ENCODE data around the gene AGO1. TPM values are rescaled to one million over a fixed set of nuclear protein-coding genes. Genes with fewer than 3 reads are reported as not detected.

Gene AGO1
- total and polyA plus RNA-seq, 10 donors: 2.3 to 38.2 (median 31.0) TPM

DNA sequence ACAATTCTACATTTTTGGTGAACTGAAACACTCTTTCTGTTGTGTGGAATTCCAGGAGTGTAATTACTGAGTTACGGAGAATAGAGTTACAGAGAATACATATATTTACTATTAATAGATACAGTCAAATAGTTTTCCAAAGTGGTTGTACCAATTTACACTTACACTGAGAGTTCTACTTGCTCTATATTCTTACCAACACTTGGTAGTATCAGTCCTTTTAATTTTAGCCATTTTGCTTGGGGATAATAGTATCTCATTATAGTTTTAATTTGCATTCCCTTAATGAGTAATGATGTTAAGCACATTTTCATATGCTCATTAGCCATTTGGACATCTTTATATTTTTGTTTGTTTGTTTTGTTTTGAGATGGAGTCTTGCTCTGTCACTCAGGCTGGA is 46.3 kb upstream of the AGO1 start:
- no peak for DNase-seq
- Histone ChIP-seq H3K4me1 (no peaks in the 10 kb centered on the region), H3K36me3 (peaks cover 2 to 100% (median 84%) of the 10 kb centered on the region in 6 donors), H3K4me3 (no peak overlapping the region), H3K27ac (no peak overlapping the region), H3K27me3 (replicated peaks in 1 of 7) (no peaks in the 10 kb centered on the region), H3K9me3 (peaks cover 0 to 12% (median 0%) of the 10 kb centered on the region in 8 donors)
- TF ChIP-seq POLR2AphosphoS5 (IDR thresholded peaks at IDR 0.05): no peak
- TF ChIP-seq, protein P1, sequence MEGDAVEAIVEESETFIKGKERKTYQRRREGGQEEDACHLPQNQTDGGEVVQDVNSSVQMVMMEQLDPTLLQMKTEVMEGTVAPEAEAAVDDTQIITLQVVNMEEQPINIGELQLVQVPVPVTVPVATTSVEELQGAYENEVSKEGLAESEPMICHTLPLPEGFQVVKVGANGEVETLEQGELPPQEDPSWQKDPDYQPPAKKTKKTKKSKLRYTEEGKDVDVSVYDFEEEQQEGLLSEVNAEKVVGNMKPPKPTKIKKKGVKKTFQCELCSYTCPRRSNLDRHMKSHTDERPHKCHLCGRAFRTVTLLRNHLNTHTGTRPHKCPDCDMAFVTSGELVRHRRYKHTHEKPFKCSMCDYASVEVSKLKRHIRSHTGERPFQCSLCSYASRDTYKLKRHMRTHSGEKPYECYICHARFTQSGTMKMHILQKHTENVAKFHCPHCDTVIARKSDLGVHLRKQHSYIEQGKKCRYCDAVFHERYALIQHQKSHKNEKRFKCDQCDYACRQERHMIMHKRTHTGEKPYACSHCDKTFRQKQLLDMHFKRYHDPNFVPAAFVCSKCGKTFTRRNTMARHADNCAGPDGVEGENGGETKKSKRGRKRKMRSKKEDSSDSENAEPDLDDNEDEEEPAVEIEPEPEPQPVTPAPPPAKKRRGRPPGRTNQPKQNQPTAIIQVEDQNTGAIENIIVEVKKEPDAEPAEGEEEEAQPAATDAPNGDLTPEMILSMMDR (IDR thresholded peaks at IDR 0.05 in 8 of 11, conservative IDR thresholded peaks at IDR 0.05 in 3 of 11): no peak
- TF ChIP-seq POLR2A (IDR thresholded peaks at IDR 0.05): no peak
- intact Hi-C loops (cut with DNase I; ENCODE audit: low total_unique reads): no loop called here
- WGBS, 5 donors: 95 to 98% (median 97%) methylated on average over 1 of the region's 1 CpG

DNA sequence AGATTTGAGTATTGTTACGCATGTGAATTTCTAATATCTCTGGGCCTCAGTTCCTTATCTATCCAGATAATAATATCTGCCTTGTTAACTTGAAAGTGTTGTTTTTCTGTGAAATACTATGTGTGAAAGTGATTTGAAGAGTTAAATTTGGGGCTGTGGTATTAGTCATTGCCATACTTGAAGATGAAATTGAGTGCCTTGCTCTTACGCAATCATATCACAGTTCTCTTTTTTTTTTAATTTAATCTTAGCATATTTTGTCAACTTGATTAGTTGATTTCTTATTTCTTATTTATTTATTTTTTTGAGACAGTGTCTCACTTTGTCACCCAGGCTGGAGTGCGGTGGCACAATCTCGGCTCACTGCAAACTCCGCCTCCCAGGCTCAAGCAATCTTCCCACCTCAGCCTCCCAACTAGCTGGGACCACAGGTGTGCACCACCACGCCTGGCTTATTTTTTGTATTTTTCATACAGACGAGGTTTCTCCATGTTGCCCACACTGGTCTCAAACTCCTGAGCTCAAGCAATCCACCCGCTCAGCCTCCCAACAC is 44.2 kb upstream of the AGO1 start:
- WGBS, 5 donors: 87 to 93% (median 92%) methylated on average over 8 of the region's 8 CpGs

DNA sequence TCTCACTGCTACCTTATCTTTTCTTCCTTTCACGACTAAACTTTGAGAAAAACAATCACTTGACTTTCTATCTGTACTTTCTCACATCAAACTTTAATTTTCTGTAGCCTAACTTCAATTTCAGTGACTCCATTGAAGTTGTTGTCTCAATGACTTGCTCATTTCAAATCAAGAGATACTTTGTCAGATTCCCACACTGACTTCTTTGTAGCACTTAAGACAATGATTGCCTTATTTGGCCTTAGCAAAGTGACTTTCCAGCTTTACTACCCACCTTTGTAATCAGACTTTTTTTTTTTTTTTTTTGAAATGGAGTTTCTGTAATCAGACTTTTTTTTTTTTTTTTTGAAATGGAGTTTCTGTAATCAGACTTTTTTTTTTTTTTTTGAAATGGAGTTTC is 38.2 kb upstream of the AGO1 start:
- H3K36me3 ChIP-seq: peaks cover 2 to 91% (median 59%) of the 10 kb centered on the region in 6 donors
- no peak for DNase-seq
- intact Hi-C loops (cut with DNase I; ENCODE audit: low total_unique reads): no loop called here
- H3K27me3 ChIP-seq (replicated peaks in 1 of 7): no peaks in the 10 kb centered on the region
- no peaks in the 10 kb centered on the region for H3K9me3 ChIP-seq
- WGBS, 5 donors: 87 to 97% (median 95%) methylated on average over 1 of the region's 1 CpG
- TF ChIP-seq POLR2A (IDR thresholded peaks at IDR 0.05) (no peak), POLR2AphosphoS5 (IDR thresholded peaks at IDR 0.05) (no peak)
- TF ChIP-seq, protein P1 (IDR thresholded peaks at IDR 0.05 in 8 of 11, conservative IDR thresholded peaks at IDR 0.05 in 3 of 11): no peak
- no peak overlapping the region for H3K4me3 ChIP-seq
- H3K4me1 ChIP-seq: peaks cover 0 to 13% (median 2%) of the 10 kb centered on the region in 6 donors
- H3K27ac ChIP-seq: no peak overlapping the region

More for the DNA sequence above, 44.2 kb upstream of the AGO1 start:
- intact Hi-C loops (cut with DNase I; ENCODE audit: low total_unique reads): no loop called here
- Histone ChIP-seq H3K4me3 (no peak overlapping the region), H3K4me1 (no peaks in the 10 kb centered on the region), H3K36me3 (peaks cover 2 to 100% (median 83%) of the 10 kb centered on the region in 6 donors), H3K9me3 (peaks cover 0 to 12% (median 0%) of the 10 kb centered on the region in 8 donors), H3K27me3 (replicated peaks in 1 of 7) (no peaks in the 10 kb centered on the region), H3K27ac (peak overlapping the region in 1 of 8 donors; percentile 23)
- DNase-seq: no peak
- TF ChIP-seq, protein P1 (IDR thresholded peaks at IDR 0.05 in 8 of 11, conservative IDR thresholded peaks at IDR 0.05 in 3 of 11): no peak
- no peak for TF ChIP-seq POLR2A (IDR thresholded peaks at IDR 0.05)
- no peak for TF ChIP-seq POLR2AphosphoS5 (IDR thresholded peaks at IDR 0.05)

DNA sequence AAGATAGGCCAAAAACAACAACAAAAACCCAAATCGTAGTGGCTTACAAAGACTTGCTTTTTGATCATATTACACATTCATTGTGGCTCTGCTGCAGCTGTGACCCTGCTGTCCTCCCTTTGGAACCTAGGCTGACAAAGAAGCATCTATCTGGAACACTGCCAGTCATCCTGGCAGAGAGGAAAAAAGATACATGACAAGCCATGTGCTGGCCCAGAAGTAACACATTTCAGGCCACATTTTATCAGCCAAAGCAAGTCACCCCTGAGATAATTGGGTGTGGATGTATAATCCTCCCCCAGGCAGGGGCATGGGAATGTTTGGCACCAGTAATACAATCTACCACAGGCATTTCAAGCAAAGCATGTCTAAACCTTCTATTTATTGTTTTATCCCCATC is 37.2 kb upstream of the AGO1 start:
- TF ChIP-seq POLR2AphosphoS5 (IDR thresholded peaks at IDR 0.05) (no peak), POLR2A (IDR thresholded peaks at IDR 0.05) (no peak)
- TF ChIP-seq, protein P1 (IDR thresholded peaks at IDR 0.05 in 8 of 11, conservative IDR thresholded peaks at IDR 0.05 in 3 of 11): no peak

More for the DNA sequence above, 37.2 kb upstream of the AGO1 start:
- Histone ChIP-seq H3K36me3 (peaks cover 2 to 91% (median 60%) of the 10 kb centered on the region in 6 donors), H3K4me1 (peaks cover 0 to 13% (median 2%) of the 10 kb centered on the region in 6 donors), H3K9me3 (no peaks in the 10 kb centered on the region), H3K4me3 (no peak overlapping the region), H3K27ac (no peak overlapping the region), H3K27me3 (replicated peaks in 1 of 7) (no peaks in the 10 kb centered on the region)
- no peak for DNase-seq
- 81 to 97% (median 89%) methylated on average over 1 of the region's 1 CpG for WGBS, 5 donors
- intact Hi-C loops (cut with DNase I; ENCODE audit: low total_unique reads): no loop called here
